Gastrocnemius medialis (tissue), 4 donors: ENCODE data around the gene SENP2. TPM values are rescaled to one million over a fixed set of nuclear protein-coding genes. Genes with fewer than 3 reads are reported as not detected.

Experiments
- ATAC-seq, 2 donors: fragments of 150-250 bp; one replicate each; pipeline ENCODE4 v1.9.1; 2016
- DNase-seq, 2 donors: peaks; one replicate each; pipeline ENCODE4 v3.0.0-alpha.2; 2019
- H3K27ac ChIP-seq, 4 donors: fragments of 200-600 bp; sonication (generic); 1 replicate in 1 of 4; 2 replicates in 3 of 4; pipeline ENCODE4 v1.5.1; 2016 to 2018; ENCODE audit warnings: mild to moderate bottlenecking in 2 of 4, moderate library complexity in 1 of 4
- H3K27me3 ChIP-seq, 3 donors: fragments of 200-600 bp; sonication (generic) in 2 of 3; 1 replicate in 1 of 3; 2 replicates in 2 of 3; pipeline versions ENCODE4 v1.5.1 to v1.6.0; 2016 to 2019; ENCODE audit warnings: mild to moderate bottlenecking in 1 of 3, moderate library complexity in 1 of 3
- H3K36me3 ChIP-seq, 2 donors: fragments of 200-600 bp; sonication (generic) in 1 of 2; one replicate each; pipeline ENCODE4 v1.5.1; 2017 to 2018
- H3K4me1 ChIP-seq, 2 donors: fragments of 200-600 bp; sonication (generic) in 1 of 2; one replicate each; pipeline ENCODE4 v1.5.1; 2016 to 2017; ENCODE audit warnings: mild to moderate bottlenecking in 2 of 2
- H3K4me3 ChIP-seq, 4 donors: fragments of 200-600 bp; sonication (generic) in 3 of 4; 1 replicate in 1 of 4; 2 replicates in 3 of 4; pipeline ENCODE4 v1.5.1; 2016 to 2019; ENCODE audit warnings: mild to moderate bottlenecking in 2 of 4
- H3K9me3 ChIP-seq, 3 donors: fragments of 200-600 bp; sonication (generic) in 2 of 3; 1 replicate in 1 of 3; 2 replicates in 2 of 3; pipeline ENCODE4 v1.5.1; 2016 to 2019
- POLR2A ChIP-seq, 2 donors: fragments of 450-650 bp; IDR thresholded peaks; one replicate each; pipeline ENCODE4 v1.6.1; 2017; ENCODE audit warnings: antibody characterized with exemption in 2 of 2, mild to moderate bottlenecking in 2 of 2, moderate library complexity in 2 of 2
- in situ Hi-C, 4 donors: fragments of 200-750 bp; cut with MboI; loops; one replicate each; pipeline versions ENCODE4 v1.15.0 to v1.8.0; 2017; ENCODE audit warnings: low sequenced_read_pairs in 4 of 4
- intact Hi-C: fragments of 100-400 bp; cut with DNase I; formaldehyde crosslinking; loops from one replicate; pipeline ENCODE4 v1.15.1; 2023; ENCODE audit warnings: low total_unique reads
- total RNA-seq, 4 donors: library from RNA; depleted of rRNA; stranded (reverse); fragments of >200 nt; gene quantifications; one replicate each; pipeline versions ENCODE4 v1.1.0 to v1.2.3, GENCODE V29; 2016
- TF ChIP-seq, protein P1 (sequence below), 5 experiments: fragments of 450-650 bp in 3 of 5; fragments of 200-600 bp in 2 of 5; sonication (generic) in 2 of 5; IDR thresholded peaks in 4 of 5; conservative IDR thresholded peaks in 1 of 5; 1 replicate in 4 of 5; 2 replicates in 1 of 5; pipeline ENCODE4 v1.5.1; 2016 to 2019; ENCODE audit warnings: antibody characterized with exemption in 5 of 5, mild to moderate bottlenecking in 3 of 5, moderate library complexity in 3 of 5

The SENP2 gene
- total RNA-seq, 4 donors from 2014 or later = 18.6 to 34.9 (median 31.3) TPM

DNA sequence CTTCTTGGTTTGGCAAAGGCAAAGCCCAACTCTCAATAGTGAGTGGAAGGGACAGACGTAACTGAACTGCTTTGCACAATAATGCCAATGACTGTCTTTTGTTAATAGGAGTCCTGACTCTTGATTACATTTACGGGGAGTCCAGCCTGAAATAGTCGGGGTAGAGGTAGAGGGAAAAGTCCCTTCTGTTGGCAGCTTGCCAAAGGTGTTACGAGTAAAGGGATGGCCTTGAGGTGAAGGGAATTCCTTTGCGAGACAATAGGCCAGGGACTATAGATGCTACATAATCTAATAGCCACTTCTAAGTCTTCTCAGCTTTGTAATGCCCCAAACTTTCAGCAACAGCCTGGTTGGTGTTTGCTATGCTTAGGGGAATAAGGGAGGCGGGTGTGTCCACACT is 2.2 kb upstream of the SENP2 start:
- ATAC-seq (no peak), DNase-seq (no peak)
- TF ChIP-seq POLR2A (IDR thresholded peaks at IDR 0.05) = no peak
- TF ChIP-seq, protein P1, sequence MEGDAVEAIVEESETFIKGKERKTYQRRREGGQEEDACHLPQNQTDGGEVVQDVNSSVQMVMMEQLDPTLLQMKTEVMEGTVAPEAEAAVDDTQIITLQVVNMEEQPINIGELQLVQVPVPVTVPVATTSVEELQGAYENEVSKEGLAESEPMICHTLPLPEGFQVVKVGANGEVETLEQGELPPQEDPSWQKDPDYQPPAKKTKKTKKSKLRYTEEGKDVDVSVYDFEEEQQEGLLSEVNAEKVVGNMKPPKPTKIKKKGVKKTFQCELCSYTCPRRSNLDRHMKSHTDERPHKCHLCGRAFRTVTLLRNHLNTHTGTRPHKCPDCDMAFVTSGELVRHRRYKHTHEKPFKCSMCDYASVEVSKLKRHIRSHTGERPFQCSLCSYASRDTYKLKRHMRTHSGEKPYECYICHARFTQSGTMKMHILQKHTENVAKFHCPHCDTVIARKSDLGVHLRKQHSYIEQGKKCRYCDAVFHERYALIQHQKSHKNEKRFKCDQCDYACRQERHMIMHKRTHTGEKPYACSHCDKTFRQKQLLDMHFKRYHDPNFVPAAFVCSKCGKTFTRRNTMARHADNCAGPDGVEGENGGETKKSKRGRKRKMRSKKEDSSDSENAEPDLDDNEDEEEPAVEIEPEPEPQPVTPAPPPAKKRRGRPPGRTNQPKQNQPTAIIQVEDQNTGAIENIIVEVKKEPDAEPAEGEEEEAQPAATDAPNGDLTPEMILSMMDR (IDR thresholded peaks at IDR 0.05 in 4 of 5, conservative IDR thresholded peaks at IDR 0.05 in 1 of 5) = no peak
- Histone ChIP-seq H3K36me3 (no peaks in the 10 kb centered on the region), H3K4me1 (peaks cover 13 to 25% of the 10 kb centered on the region in 2 donors), H3K4me3 (no peak overlapping the region), H3K27me3 (no peaks in the 10 kb centered on the region), H3K9me3 (no peaks in the 10 kb centered on the region), H3K27ac (no peak overlapping the region)
- in situ Hi-C loops (loop anchor here in 2 of 4 donors (10.0 to 25.0 kb wide), 3 partner anchors 89 to 1203 kb away; partner anchors contain the start of genes DNAJB11 (in 1 of the 2), EIF4A2 (in 1 of the 2), TBCCD1 (in 1 of the 2) and TMEM41A (in 1 of the 2)), intact Hi-C loops (loop anchor here (10.0 kb wide), 1 partner anchor 219 kb away; the partner anchor contains the start of gene MAP3K13)

DNA sequence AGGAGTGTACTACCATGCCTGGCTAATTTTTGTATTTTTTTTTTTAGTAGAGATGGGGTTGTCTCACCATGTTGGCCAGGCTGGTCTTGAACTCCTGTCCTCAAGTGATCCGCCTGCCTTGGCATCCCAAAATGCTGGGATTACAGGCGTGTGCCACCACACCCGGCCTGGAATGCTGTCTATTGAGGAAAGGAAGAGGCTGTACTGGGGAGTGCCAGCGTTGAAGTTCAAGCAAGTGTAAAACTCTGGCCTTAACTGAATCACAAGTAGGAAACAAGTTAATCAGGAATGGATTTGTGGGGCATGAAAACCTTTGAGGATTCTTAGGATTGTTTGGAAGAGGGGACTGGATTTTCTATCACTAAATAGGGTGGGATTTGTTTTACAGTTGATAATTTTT is 1.4 kb upstream of the SENP2 start:
- H3K36me3 ChIP-seq = no peaks in the 10 kb centered on the region
- H3K4me3 ChIP-seq = no peak overlapping the region
- TF ChIP-seq, protein P1 (IDR thresholded peaks at IDR 0.05 in 4 of 5, conservative IDR thresholded peaks at IDR 0.05 in 1 of 5) = no peak
- no peak for TF ChIP-seq POLR2A (IDR thresholded peaks at IDR 0.05)
- ATAC-seq (no peak), DNase-seq (no peak)
- H3K27me3 ChIP-seq = no peaks in the 10 kb centered on the region
- in situ Hi-C loops = loop anchor here in 2 of 4 donors (10.0 to 25.0 kb wide), 3 partner anchors 90 to 1203 kb away; partner anchors contain the start of genes DNAJB11 (in 1 of the 2), EIF4A2 (in 1 of the 2), TBCCD1 (in 1 of the 2) and TMEM41A (in 1 of the 2)
- intact Hi-C loops = loop anchor here (5.0 to 10.0 kb wide), 2 partner anchors 220 to 1198 kb away; partner anchors contain the start of genes EIF4A2 and MAP3K13
- no peak overlapping the region for H3K27ac ChIP-seq
- no peaks in the 10 kb centered on the region for H3K9me3 ChIP-seq
- peaks cover 14 to 25% of the 10 kb centered on the region in 2 donors for H3K4me1 ChIP-seq

DNA sequence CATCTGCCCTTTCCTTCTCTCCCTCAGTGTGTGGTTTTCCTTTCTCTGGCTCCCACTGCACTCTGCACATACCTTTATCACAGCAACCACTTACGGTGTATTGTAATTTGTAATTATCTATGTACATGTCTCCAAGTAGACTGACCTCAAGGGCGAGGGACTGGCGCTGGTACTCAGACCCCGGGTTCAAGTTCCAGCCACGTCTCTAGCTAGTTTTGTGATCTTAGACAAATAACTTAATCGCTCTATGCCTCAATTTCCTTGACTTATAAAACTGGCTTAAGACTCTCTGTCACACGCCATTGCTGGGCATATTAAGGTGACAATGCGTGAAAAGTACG is 607 bp upstream of the SENP2 start:
- in situ Hi-C loops (loop anchor here in 2 of 4 donors (10.0 to 25.0 kb wide), 3 partner anchors 91 to 1202 kb away; partner anchors contain the start of genes DNAJB11 (in 1 of the 2), EIF4A2 (in 1 of the 2), TBCCD1 (in 1 of the 2) and TMEM41A (in 1 of the 2)), intact Hi-C loops (loop anchor here (5.0 to 10.0 kb wide), 2 partner anchors 221 to 1197 kb away; partner anchors contain the start of genes EIF4A2 and MAP3K13)
- peak overlapping the region; percentile 79 to 98 (median 89) for H3K4me3 ChIP-seq
- DNase-seq = no peak
- no peaks in the 10 kb centered on the region for H3K27me3 ChIP-seq
- ATAC-seq = no peak
- TF ChIP-seq, protein P1 (IDR thresholded peaks at IDR 0.05 in 4 of 5, conservative IDR thresholded peaks at IDR 0.05 in 1 of 5) = no peak
- no peak for TF ChIP-seq POLR2A (IDR thresholded peaks at IDR 0.05)
- H3K27ac ChIP-seq = peak overlapping the region; percentile 93 to 95 (median 94)
- no peaks in the 10 kb centered on the region for H3K36me3 ChIP-seq
- peaks cover 14 to 25% of the 10 kb centered on the region in 2 donors for H3K4me1 ChIP-seq
- no peaks in the 10 kb centered on the region for H3K9me3 ChIP-seq

DNA sequence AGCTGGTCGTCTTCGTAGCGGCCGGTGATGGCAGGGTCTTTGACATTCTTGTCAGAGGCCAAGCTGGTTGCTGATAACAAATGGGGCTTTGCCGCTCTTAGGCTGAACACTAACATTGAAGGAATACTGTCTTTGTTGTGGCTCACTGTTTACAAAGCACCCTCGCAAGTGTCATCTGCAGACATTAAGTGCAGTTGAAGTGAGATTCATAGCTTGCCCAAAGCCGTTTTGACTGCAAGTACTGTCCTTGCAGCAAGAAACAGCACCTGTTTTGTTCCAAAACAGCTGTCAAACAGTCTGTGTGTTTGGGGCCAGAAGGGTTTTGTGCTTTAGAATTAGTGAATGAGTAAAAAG is 568 bp downstream of the SENP2 start:
- peaks cover 14 to 25% of the 10 kb centered on the region in 2 donors for H3K4me1 ChIP-seq
- peak overlapping the region; percentile 93 to 95 (median 94) for H3K27ac ChIP-seq
- intact Hi-C loops = loop anchor here (2.0 to 10.0 kb wide), 4 partner anchors 88 to 1196 kb away; partner anchors contain the start of genes EIF4A2, MAP3K13, TBCCD1 and TMEM41A
- ATAC-seq (no peak), DNase-seq (no peak)
- H3K4me3 ChIP-seq = peak overlapping the region; percentile 79 to 98 (median 89)
- no peaks in the 10 kb centered on the region for H3K9me3 ChIP-seq
- in situ Hi-C loops = loop anchor here in 2 of 4 donors (10.0 to 25.0 kb wide), 3 partner anchors 92 to 1201 kb away; partner anchors contain the start of genes DNAJB11 (in 1 of the 2), EIF4A2 (in 1 of the 2), TBCCD1 (in 1 of the 2) and TMEM41A (in 1 of the 2)
- H3K27me3 ChIP-seq = no peaks in the 10 kb centered on the region
- no peaks in the 10 kb centered on the region for H3K36me3 ChIP-seq
- TF ChIP-seq, protein P1 (IDR thresholded peaks at IDR 0.05 in 4 of 5, conservative IDR thresholded peaks at IDR 0.05 in 1 of 5) = no peak
- TF ChIP-seq POLR2A (IDR thresholded peaks at IDR 0.05) = no peak
